NT2/D1 (cell line): ENCODE data around the gene HTT-AS.

Source experiments
- SUZ12 ChIP-seq: IDR thresholded peaks from 2 replicates; pipeline ENCODE4 v1.6.1; 2011; ENCODE audit not compliant: insufficient read length, insufficient read depth; ENCODE audit errors: extremely low read depth
- YY1 ChIP-seq: IDR thresholded peaks from 2 replicates; pipeline ENCODE4 v1.6.1; 2011; ENCODE audit not compliant: insufficient read length, insufficient read depth
- ZNF274 ChIP-seq: IDR thresholded peaks from 2 replicates; pipeline ENCODE4 v1.6.1; 2011; ENCODE audit warnings: mild to moderate bottlenecking, low read depth, low read length

- TF ChIP-seq YY1 (no peak), ZNF274 (no peak), SUZ12 (no peak)
Measured at GRCh38 chr4:3085948-3086670, 11.8 kb upstream of the HTT-AS start.
